Measurements from ENCODE around the gene P2RY2. TPM values are rescaled to one million over a fixed set of nuclear protein-coding genes. Genes with fewer than 3 reads are reported as not detected.

Gene P2RY2
- polyA plus RNA-seq, 3 donors: 2.8 to 24.1 (median 12.7) TPM

GRCh38 chr11:73265853-73266645 lies 48.0 kb downstream of the P2RY2 start:
- H3K27ac ChIP-seq (ENCODE audit: low read depth in 1 of 2, low read length in 2 of 2): no peak overlapping the region
- no peaks in the 10 kb centered on the region for H3K79me2 ChIP-seq (ENCODE audit: insufficient read depth, low read length)
- no peak overlapping the region for H2AFZ ChIP-seq (ENCODE audit: insufficient read depth, low read depth, low read length, poor library complexity, severe bottlenecking)
- peaks cover 0 to 9% of the 10 kb centered on the region in 2 donors for H3K9me3 ChIP-seq (replicated peaks in 1 of 2; ENCODE audit: control insufficient read depth in 1 of 2, insufficient read depth in 1 of 2, low read length in 2 of 2)
- peaks cover 0 to 7% of the 10 kb centered on the region in 2 donors for H3K36me3 Mint-ChIP-seq
- peak overlapping the region in 1 of 2 donors; percentile 23 for H3K4me3 Mint-ChIP-seq
- H3K9me3 Mint-ChIP-seq: peaks cover 0 to 4% (median 0%) of the 10 kb centered on the region in 7 donors
- no peak overlapping the region for H3K9ac ChIP-seq (ENCODE audit: insufficient read depth, low read length, poor library complexity, severe bottlenecking)
- peaks cover 24 to 40% of the 10 kb centered on the region in 2 donors for H3K27me3 ChIP-seq (ENCODE audit: control insufficient read depth in 2 of 2, insufficient read depth in 2 of 2, low read length in 2 of 2)
- peaks cover 34% of the 10 kb centered on the region for H3K4me1 Mint-ChIP-seq
- H3K4me3 ChIP-seq (replicated peaks in 1 of 3; ENCODE audit: low read depth in 2 of 3, low read length in 3 of 3): no peak overlapping the region
- H4K20me1 ChIP-seq (ENCODE audit: insufficient read depth, low read length): no peaks in the 10 kb centered on the region
- no peak for TF ChIP-seq CTCF (IDR thresholded peaks at IDR 0.05)
- no peak overlapping the region for H3K4me2 ChIP-seq (replicated peaks; ENCODE audit: extremely low read depth, low read length, poor library complexity, severe bottlenecking)
- DNase-seq: no peak
- peak overlapping the region in 2 of 7 donors; percentile 26 to 42 for H3K27ac Mint-ChIP-seq
- intact Hi-C loops (cut with micrococcal nuclease): no loop called here
- WGBS (ENCODE audit: insufficient coverage): 96% methylated on average over 3 of the region's 3 CpGs
- peaks cover 20 to 21% of the 10 kb centered on the region in 2 donors for H3K4me1 ChIP-seq (ENCODE audit: control insufficient read depth in 1 of 2, insufficient read depth in 2 of 2, low read length in 2 of 2)
- H3K36me3 ChIP-seq (replicated peaks in 1 of 2; ENCODE audit: control insufficient read depth in 1 of 2, insufficient read depth in 2 of 2, low read length in 2 of 2): no peaks in the 10 kb centered on the region
- H3K27me3 Mint-ChIP-seq (ENCODE audit: low read depth in 3 of 3): peaks cover 50 to 58% (median 54%) of the 10 kb centered on the region in 3 donors

- peaks cover 0 to 9% of the 10 kb centered on the region in 2 donors for H3K9me3 ChIP-seq (replicated peaks in 1 of 2; ENCODE audit: control insufficient read depth in 1 of 2, insufficient read depth in 1 of 2, low read length in 2 of 2)
- H2AFZ ChIP-seq (ENCODE audit: insufficient read depth, low read depth, low read length, poor library complexity, severe bottlenecking): no peak overlapping the region
- peaks cover 50 to 56% (median 55%) of the 10 kb centered on the region in 3 donors for H3K27me3 Mint-ChIP-seq (ENCODE audit: low read depth in 3 of 3)
- no peak overlapping the region for H3K4me3 Mint-ChIP-seq
- DNase-seq: no peak
- WGBS (ENCODE audit: insufficient coverage): 95% methylated on average over 3 of the region's 4 CpGs
- intact Hi-C loops (cut with micrococcal nuclease): no loop called here
- no peaks in the 10 kb centered on the region for H4K20me1 ChIP-seq (ENCODE audit: insufficient read depth, low read length)
- H3K9ac ChIP-seq (ENCODE audit: insufficient read depth, low read length, poor library complexity, severe bottlenecking): no peak overlapping the region
- H3K4me3 ChIP-seq (replicated peaks in 1 of 3; ENCODE audit: low read depth in 2 of 3, low read length in 3 of 3): no peak overlapping the region
- H3K27me3 ChIP-seq (ENCODE audit: control insufficient read depth in 2 of 2, insufficient read depth in 2 of 2, low read length in 2 of 2): peaks cover 24 to 40% of the 10 kb centered on the region in 2 donors
- H3K4me2 ChIP-seq (replicated peaks; ENCODE audit: extremely low read depth, low read length, poor library complexity, severe bottlenecking): no peak overlapping the region
- H3K27ac ChIP-seq (ENCODE audit: low read depth in 1 of 2, low read length in 2 of 2): no peak overlapping the region
- TF ChIP-seq CTCF (IDR thresholded peaks at IDR 0.05): no peak
- H3K27ac Mint-ChIP-seq: peak overlapping the region in 1 of 7 donors; percentile 26
- peaks cover 26 to 27% of the 10 kb centered on the region in 2 donors for H3K4me1 ChIP-seq (ENCODE audit: control insufficient read depth in 1 of 2, insufficient read depth in 2 of 2, low read length in 2 of 2)
- H3K4me1 Mint-ChIP-seq: peaks cover 39% of the 10 kb centered on the region
- no peaks in the 10 kb centered on the region for H3K79me2 ChIP-seq (ENCODE audit: insufficient read depth, low read length)
- H3K9me3 Mint-ChIP-seq: peaks cover 0 to 4% (median 0%) of the 10 kb centered on the region in 7 donors
- no peaks in the 10 kb centered on the region for H3K36me3 ChIP-seq (replicated peaks in 1 of 2; ENCODE audit: control insufficient read depth in 1 of 2, insufficient read depth in 2 of 2, low read length in 2 of 2)
- H3K36me3 Mint-ChIP-seq: peaks cover 0 to 7% of the 10 kb centered on the region in 2 donors
Observed at GRCh38 chr11:73266646-73267020, 48.6 kb downstream of the P2RY2 start.

All from CD14-positive monocyte (primary cell).